ENCODE data around the gene LRP1B. TPM values are rescaled to one million over a fixed set of nuclear protein-coding genes. Genes with fewer than 3 reads are reported as not detected.

LRP1B gene
- total and polyA plus RNA-seq, 2 of the 8 experiments (the other 6 are each of a cell fraction or from before 2014, with no cell fraction given) = 0.03 TPM; not detected in 1

- TF ChIP-seq CBX8 (IDR thresholded peaks at IDR 0.05; ENCODE audit: borderline replicate concordance, low read depth, low read length) (no peak), ASH2L (IDR thresholded peaks at IDR 0.05; ENCODE audit: low read length) (no peak)
These were observed 454.7 kb downstream of the LRP1B start (continued) for GRCh38 chr2:141676139-141676538.

All from H1 (cell line).